ENCODE data around the gene RNASEH2A.

RNASEH2A gene

DNA sequence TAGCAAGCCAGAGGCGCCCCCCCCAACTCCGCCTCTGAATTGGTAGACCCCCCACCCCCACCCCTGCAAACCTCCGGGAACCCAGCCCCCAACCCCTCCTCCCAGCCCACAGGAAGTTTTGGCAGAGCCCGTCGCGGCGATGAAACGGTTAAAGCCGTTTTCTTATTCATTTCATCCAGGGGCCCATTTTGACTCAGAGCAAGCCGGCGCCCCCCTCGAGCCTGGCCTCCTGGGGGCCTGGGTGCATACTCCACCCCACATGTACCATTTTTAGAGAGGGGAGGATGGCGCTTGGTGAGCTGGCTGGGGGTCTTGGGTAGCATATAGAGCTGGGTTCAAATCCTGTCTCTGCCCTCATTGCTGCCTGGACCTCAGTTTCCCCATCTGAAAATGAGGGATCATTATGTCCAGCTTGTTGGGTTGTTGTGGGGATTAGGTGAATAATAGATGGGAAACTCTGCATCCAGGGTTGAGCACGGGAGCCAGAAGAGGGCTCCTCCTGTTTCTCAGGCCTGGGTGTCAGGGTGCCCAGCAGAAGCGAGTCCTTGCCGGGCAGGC lies 23.0 kb upstream of the RNASEH2A start:
- peak in 2 of 3 donors; percentile 29 to 46 for DNase-seq

GRCh38 chr19:12783849-12784393 lies 22.5 kb upstream of the RNASEH2A start:
- peak in 2 of 3 donors; percentile 58 to 61 for DNase-seq

DNA sequence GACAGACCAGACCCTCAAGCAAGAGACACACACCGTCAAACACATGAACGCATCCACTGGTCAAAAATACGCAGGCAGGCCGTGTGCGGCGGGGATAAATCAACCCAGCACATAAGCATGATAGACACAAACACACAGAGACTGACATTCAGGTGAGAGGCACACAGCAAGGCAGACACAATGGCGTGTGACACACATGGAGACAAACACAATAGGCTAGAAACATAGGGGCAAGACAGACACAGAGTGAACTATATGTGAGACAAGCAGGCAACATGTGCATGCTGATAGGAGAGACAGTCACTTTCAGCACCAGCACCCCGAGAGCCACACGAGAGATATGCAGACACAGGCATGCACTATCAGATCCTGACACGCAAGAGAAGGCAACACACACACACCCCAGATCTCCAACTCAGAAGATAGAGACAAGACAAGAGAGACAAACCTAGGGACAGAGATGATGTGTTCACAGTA lies 22.0 kb upstream of the RNASEH2A start:
- peak in 1 of 3 donors; percentile 19 for DNase-seq

DNA sequence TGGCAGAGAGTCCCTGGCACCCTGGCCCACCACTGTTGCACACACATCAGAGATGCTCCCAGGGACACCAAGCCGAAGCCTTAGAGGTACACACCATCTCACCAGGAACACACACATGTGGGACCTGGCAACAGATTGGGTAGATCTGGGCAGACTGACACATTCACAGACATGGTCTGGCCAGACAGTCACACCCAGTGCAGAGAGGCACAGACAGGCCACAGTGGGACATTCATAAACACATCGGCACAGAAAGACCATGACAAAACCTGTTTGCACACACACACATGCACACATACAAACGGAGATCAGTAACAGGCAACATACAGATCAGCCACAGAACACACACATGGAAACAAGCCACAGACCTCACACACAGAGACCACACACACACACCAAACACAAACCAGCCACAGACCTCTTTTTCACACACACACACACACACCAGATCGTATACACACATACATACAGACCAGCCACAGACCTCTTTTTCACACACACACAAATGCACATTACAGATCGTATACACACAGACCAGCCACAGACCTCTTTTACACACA lies 21.4 kb upstream of the RNASEH2A start:
- DNase-seq, result peak in 1 of 3 donors; percentile 43

GRCh38 chr19:12785431-12786031 lies 20.9 kb upstream of the RNASEH2A start:
- peak; percentile 76 to 79 (median 77) for DNase-seq

DNA sequence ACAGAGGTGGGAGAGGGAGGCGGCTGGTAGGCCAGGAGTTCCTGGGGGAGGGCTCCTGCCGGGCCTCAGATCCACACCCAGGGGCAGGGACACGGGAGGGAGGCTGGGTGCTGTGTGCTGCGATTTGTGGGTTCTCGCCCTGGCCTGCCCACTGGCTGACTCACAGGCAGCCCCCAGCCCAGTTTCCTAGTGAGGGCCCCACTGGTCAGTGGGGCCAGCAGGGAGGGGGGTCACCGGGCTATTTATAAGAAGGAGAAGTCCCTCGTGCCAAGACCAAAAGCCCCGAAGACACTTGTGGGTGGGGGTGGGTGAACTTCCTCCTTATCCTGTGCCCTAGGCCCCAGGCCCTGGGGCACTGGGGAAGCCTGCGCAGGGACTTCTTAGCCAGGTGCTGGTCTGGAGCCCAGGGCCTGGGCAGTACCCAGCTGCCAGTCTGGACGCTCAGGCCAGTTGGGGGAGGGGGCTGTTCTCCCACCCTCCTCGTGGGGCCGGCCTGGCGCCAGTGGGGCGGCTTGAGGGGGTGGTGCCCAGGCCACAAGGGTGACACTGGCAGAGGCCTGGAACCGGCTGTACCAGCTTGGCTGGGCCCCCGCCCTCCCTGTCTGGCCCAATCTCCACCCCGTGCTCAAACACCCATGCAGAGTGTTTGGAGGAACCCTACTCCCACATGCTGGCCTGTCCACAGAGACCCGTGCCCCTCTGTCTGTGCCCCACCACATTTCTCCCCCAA lies 20.1 kb upstream of the RNASEH2A start:
- DNase-seq, result peak; percentile 95 to 97 (median 96)

- no peak for DNase-seq
Observed at GRCh38 chr19:12786952-12787351, 19.4 kb upstream of the RNASEH2A start.

DNA sequence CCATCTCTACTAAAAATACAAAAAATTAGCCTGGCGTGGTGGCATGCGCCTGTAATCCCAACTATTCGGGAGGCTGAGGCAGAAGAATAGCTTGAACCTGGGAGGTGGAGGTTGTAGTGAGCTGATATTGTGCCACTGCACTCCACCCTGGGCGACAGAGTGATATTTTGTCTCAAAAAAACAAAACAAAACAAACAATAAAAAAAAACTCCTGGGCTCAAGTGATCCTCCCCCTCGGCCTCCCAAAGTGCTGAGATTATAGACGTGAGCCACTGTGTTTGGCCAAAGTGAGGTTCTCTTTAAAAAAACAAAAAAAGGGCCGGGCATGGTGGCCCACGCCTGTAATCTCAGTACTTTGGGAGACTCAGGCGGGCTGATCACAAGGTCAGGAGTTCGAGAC lies 18.9 kb upstream of the RNASEH2A start:
- no peak for DNase-seq

GRCh38 chr19:12788042-12788681 lies 18.2 kb upstream of the RNASEH2A start:
- DNase-seq, result no peak

GRCh38 chr19:12788682-12789097 lies 17.7 kb upstream of the RNASEH2A start:
- peak; percentile 96 to 99 (median 97) for DNase-seq

DNA sequence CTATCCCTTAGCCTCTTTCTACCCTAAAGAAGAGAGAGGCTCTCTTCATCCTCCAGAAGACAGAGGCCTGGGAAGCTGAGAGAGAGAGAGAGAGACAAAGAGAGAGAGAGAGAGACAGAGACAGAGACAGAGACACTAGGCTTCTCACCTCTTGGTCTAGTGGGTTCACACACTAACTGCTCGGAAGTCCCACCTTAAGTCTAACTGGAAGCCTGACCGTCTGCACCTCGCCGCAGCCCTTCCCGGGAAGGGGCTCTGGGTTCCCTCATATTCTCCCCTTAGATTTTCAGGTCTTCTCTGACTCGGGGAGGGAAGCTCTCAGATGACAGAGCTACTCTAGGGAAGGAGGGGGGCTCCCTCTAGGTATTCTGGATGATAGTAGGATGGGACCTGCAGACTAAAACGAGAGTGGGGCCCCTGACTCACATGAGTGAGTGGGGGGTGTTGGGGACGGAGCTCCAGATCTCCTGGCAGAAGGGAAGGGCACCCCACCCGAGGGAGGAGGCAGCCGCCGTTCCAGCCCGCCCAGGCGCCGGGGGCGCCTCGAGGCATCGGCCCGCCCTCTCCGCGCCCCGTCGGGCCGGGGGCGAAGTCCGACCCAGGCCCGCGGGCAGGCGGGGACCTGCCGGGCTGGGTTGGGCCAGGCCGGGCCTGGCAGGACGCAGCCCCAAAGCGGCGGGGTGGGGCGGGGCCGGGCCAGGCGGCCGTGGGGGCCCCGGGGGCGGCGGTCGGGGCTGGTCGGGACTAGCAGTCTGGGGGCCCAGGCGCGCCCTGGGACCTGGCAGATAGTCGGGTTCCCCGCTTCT lies 17.1 kb upstream of the RNASEH2A start:
- DNase-seq, result no peak

GRCh38 chr19:12789904-12790619 lies 16.3 kb upstream of the RNASEH2A start:
- peak; percentile 99 to 100 (median 100) for DNase-seq

DNA sequence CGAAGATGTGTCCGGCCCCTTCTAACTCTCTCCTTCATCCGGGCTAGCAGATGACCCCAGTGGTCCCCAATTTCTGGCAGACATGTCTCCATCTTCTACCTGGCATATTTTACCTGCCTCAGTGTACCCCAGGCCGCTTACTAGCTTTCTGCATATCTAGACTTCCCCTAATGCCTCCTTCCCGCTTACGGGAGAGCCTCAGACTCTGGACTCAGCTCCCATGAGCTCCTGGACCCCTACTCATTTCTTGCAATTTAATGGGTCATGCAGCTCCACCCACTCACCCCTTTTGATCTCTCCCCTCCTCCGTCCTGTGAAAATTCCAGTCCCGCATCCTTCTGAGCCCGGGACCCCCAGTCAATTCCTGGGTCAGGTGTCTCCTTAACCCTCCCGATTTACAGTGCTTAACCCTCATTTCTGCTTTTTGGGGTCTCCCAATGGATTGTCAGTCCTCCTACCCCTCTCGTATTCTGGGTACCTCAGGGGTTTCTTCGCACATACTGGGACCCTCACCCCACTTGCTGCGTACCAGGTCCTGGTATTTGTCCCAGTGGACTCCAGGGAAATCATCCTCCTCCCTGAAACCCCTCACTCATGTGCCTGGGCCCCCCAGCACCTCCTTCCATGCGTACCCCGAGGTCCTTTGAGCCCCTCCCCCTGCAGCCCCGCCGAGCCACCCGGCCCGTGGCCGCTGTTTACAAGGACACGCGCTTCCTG lies 15.6 kb upstream of the RNASEH2A start:
- DNase-seq, result peak in 2 of 3 donors; percentile 33 to 48

DNA sequence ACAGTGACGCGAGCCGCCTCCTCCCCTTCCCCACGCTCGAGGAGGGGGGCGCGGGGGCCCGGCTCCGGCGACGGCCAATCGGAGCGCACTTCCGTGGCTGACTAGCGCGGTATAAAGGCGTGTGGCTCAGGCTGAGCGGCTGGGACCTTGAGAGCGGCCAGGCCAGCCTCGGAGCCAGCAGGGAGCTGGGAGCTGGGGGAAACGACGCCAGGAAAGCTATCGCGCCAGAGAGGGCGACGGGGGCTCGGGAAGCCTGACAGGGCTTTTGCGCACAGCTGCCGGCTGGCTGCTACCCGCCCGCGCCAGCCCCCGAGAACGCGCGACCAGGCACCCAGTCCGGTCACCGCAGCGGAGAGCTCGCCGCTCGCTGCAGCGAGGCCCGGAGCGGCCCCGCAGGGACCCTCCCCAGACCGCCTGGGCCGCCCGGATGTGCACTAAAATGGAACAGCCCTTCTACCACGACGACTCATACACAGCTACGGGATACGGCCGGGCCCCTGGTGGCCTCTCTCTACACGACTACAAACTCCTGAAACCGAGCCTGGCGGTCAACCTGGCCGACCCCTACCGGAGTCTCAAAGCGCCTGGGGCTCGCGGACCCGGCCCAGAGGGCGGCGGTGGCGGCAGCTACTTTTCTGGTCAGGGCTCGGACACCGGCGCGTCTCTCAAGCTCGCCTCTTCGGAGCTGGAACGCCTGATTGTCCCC lies 14.9 kb upstream of the RNASEH2A start, which contains the start of gene JUNB:
Gene JUNB (plus strand): TSS at position 142 of the 706 bp plus-strand sequence. CDS start 286 bp downstream, at position 428.
- DNase-seq, result peak; percentile 99 to 100 (median 99)

DNA sequence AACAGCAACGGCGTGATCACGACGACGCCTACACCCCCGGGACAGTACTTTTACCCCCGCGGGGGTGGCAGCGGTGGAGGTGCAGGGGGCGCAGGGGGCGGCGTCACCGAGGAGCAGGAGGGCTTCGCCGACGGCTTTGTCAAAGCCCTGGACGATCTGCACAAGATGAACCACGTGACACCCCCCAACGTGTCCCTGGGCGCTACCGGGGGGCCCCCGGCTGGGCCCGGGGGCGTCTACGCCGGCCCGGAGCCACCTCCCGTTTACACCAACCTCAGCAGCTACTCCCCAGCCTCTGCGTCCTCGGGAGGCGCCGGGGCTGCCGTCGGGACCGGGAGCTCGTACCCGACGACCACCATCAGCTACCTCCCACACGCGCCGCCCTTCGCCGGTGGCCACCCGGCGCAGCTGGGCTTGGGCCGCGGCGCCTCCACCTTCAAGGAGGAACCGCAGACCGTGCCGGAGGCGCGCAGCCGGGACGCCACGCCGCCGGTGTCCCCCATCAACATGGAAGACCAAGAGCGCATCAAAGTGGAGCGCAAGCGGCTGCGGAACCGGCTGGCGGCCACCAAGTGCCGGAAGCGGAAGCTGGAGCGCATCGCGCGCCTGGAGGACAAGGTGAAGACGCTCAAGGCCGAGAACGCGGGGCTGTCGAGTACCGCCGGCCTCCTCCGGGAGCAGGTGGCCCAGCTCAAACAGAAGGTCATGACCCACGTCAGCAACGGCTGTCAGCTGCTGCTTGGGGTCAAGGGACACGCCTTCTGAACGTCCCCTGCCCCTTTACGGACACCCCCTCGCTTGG lies 14.1 kb upstream of the RNASEH2A start:
- DNase-seq, result peak; percentile 70 to 81 (median 77)

- DNase-seq, result no peak
Observed at GRCh38 chr19:12792853-12793289, 13.5 kb upstream of the RNASEH2A start.

GRCh38 chr19:12793290-12794195 lies 12.8 kb upstream of the RNASEH2A start:
- peak; percentile 98 to 99 (median 98) for DNase-seq
